Measurements from ENCODE around the gene TMEM38B.

The TMEM38B gene

DNA sequence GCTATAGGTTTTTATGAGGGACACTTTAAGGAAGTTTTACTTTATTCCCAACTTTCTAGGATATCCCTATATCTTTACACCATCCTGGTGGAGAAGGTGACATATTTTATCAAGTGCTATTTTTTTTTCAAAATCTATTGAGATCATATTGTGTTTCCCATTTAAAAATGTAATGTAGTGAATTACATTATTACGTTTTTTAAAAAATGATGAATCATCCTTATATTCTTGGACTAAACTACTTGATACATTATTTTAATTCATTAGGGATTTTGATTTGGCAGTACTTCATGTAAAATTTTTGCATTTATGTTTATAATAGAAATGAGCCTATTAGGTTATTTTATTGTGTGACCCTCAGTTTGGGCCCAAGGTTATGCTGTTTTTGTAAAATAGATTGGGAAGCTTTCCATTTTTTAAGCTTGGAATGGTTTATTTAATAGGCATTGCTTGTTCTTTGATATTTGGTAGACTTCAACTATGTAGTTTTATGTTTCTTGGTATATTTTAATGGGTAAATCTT is 4.1 kb downstream of the TMEM38B start:
- TF ChIP-seq ZNF565 (CRISPR knock-in tag; conservative IDR thresholded peaks at IDR 0.05; ENCODE audit: low read depth) (no peak), ZNF70 (CRISPR knock-in tag; IDR thresholded peaks at IDR 0.05) (no peak), SNAI2 (CRISPR knock-in tag; IDR thresholded peaks at IDR 0.05) (no peak)
- ATAC-seq: no peak

DNA sequence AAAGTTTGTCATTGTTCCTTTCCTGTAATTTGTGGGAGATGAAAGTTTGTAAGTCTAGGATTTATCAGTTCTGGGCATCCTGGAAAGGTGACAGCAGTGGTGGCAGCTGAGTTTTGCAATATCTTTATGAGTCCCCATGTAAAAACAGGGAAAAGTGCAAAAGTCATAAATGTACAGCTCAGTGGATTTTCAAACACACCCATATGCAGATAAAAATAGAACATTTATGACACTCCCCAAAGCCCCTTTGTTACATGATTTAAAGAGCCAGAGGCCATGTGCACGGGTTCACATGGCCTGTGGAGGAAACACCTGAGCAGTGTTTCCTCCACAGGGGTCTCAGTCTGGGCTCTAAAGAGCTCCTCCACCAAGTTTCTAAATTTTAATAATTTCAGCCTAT is 6.3 kb downstream of the TMEM38B start:
- no peak for ATAC-seq
- no peak for TF ChIP-seq CSRNP3 (CRISPR knock-in tag; IDR thresholded peaks at IDR 0.05)
- TF ChIP-seq ZNF70 (CRISPR knock-in tag; IDR thresholded peaks at IDR 0.05): no peak
- TF ChIP-seq OSR1 (CRISPR knock-in tag; IDR thresholded peaks at IDR 0.05): no peak
- no peak for TF ChIP-seq ARNTL (CRISPR knock-in tag; IDR thresholded peaks at IDR 0.05; ENCODE audit: borderline replicate concordance, low read depth)
- TF ChIP-seq, protein P1, sequence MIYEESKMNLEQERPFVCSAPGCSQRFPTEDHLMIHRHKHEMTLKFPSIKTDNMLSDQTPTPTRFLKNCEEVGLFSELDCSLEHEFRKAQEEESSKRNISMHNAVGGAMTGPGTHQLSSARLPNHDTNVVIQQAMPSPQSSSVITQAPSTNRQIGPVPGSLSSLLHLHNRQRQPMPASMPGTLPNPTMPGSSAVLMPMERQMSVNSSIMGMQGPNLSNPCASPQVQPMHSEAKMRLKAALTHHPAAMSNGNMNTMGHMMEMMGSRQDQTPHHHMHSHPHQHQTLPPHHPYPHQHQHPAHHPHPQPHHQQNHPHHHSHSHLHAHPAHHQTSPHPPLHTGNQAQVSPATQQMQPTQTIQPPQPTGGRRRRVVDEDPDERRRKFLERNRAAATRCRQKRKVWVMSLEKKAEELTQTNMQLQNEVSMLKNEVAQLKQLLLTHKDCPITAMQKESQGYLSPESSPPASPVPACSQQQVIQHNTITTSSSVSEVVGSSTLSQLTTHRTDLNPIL (CRISPR knock-in tag; IDR thresholded peaks at IDR 0.05; ENCODE audit: low read depth): no peak
- no peak for TF ChIP-seq ZNF8 (CRISPR knock-in tag; IDR thresholded peaks at IDR 0.05)
- TF ChIP-seq CSDC2 (CRISPR knock-in tag; IDR thresholded peaks at IDR 0.05): no peak
- TF ChIP-seq, protein P2, sequence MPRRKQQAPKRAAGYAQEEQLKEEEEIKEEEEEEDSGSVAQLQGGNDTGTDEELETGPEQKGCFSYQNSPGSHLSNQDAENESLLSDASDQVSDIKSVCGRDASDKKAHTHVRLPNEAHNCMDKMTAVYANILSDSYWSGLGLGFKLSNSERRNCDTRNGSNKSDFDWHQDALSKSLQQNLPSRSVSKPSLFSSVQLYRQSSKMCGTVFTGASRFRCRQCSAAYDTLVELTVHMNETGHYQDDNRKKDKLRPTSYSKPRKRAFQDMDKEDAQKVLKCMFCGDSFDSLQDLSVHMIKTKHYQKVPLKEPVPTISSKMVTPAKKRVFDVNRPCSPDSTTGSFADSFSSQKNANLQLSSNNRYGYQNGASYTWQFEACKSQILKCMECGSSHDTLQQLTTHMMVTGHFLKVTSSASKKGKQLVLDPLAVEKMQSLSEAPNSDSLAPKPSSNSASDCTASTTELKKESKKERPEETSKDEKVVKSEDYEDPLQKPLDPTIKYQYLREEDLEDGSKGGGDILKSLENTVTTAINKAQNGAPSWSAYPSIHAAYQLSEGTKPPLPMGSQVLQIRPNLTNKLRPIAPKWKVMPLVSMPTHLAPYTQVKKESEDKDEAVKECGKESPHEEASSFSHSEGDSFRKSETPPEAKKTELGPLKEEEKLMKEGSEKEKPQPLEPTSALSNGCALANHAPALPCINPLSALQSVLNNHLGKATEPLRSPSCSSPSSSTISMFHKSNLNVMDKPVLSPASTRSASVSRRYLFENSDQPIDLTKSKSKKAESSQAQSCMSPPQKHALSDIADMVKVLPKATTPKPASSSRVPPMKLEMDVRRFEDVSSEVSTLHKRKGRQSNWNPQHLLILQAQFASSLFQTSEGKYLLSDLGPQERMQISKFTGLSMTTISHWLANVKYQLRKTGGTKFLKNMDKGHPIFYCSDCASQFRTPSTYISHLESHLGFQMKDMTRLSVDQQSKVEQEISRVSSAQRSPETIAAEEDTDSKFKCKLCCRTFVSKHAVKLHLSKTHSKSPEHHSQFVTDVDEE (CRISPR knock-in tag; IDR thresholded peaks at IDR 0.05): no peak
- TF ChIP-seq GLIS3 (CRISPR knock-in tag; IDR thresholded peaks at IDR 0.05): no peak
- TF ChIP-seq ESRRG (CRISPR knock-in tag; IDR thresholded peaks at IDR 0.05): no peak
- no peak for TF ChIP-seq ISL1 (CRISPR knock-in tag; IDR thresholded peaks at IDR 0.05)
- no peak for TF ChIP-seq SNAI2 (CRISPR knock-in tag; IDR thresholded peaks at IDR 0.05)
- TF ChIP-seq ZFP3 (CRISPR knock-in tag; IDR thresholded peaks at IDR 0.05): no peak
- TF ChIP-seq POU6F1 (CRISPR knock-in tag; IDR thresholded peaks at IDR 0.05; ENCODE audit: borderline replicate concordance, low read depth): no peak
- TF ChIP-seq ZNF565 (CRISPR knock-in tag; conservative IDR thresholded peaks at IDR 0.05; ENCODE audit: low read depth): no peak
- TF ChIP-seq TCF4 (CRISPR knock-in tag; IDR thresholded peaks at IDR 0.05; ENCODE audit: borderline replicate concordance): no peak
- TF ChIP-seq BACH2 (CRISPR knock-in tag; IDR thresholded peaks at IDR 0.05; ENCODE audit: borderline replicate concordance): no peak
- TF ChIP-seq TOX (CRISPR knock-in tag; IDR thresholded peaks at IDR 0.05; ENCODE audit: borderline replicate concordance): no peak

DNA sequence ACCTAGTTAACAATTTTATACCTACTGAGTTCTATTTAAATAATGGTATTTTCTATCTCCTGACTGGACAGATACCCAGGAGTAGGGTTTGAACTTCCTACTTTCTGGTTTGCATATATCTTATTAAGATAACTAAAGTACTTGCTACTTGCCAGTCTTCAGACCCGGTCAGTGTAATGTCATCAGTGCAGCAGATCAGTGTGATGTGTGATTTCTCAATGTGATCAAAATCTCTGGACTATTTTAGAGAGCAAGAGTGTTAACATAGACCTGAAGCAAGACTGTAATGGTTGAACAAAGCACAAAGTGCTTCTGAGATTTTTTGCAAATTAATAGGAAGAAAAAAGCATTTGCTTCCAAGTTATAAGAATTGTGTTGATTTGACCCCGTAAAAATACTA is 6.8 kb downstream of the TMEM38B start:
- no peak for TF ChIP-seq CSRNP3 (CRISPR knock-in tag; IDR thresholded peaks at IDR 0.05)
- no peak for TF ChIP-seq RARB (CRISPR knock-in tag; IDR thresholded peaks at IDR 0.05)
- TF ChIP-seq, protein P1 (CRISPR knock-in tag; IDR thresholded peaks at IDR 0.05; ENCODE audit: low read depth): no peak
- TF ChIP-seq ZNF565 (CRISPR knock-in tag; conservative IDR thresholded peaks at IDR 0.05; ENCODE audit: low read depth): no peak
- TF ChIP-seq ZFP30 (CRISPR knock-in tag; IDR thresholded peaks at IDR 0.05): no peak
- no peak for TF ChIP-seq POU6F1 (CRISPR knock-in tag; IDR thresholded peaks at IDR 0.05; ENCODE audit: borderline replicate concordance, low read depth)
- TF ChIP-seq, protein P2 (CRISPR knock-in tag; IDR thresholded peaks at IDR 0.05): no peak
- TF ChIP-seq ARNTL (CRISPR knock-in tag; IDR thresholded peaks at IDR 0.05; ENCODE audit: borderline replicate concordance, low read depth): no peak
- TF ChIP-seq GLIS3 (CRISPR knock-in tag; IDR thresholded peaks at IDR 0.05): no peak
- no peak for TF ChIP-seq ZNF70 (CRISPR knock-in tag; IDR thresholded peaks at IDR 0.05)
- TF ChIP-seq ISL1 (CRISPR knock-in tag; IDR thresholded peaks at IDR 0.05): no peak
- no peak for TF ChIP-seq TOX (CRISPR knock-in tag; IDR thresholded peaks at IDR 0.05; ENCODE audit: borderline replicate concordance)
- no peak for TF ChIP-seq PPARA (CRISPR knock-in tag; IDR thresholded peaks at IDR 0.05; ENCODE audit: borderline replicate concordance)
- no peak for TF ChIP-seq OSR1 (CRISPR knock-in tag; IDR thresholded peaks at IDR 0.05)
- no peak for TF ChIP-seq TCF4 (CRISPR knock-in tag; IDR thresholded peaks at IDR 0.05; ENCODE audit: borderline replicate concordance)
- TF ChIP-seq ESRRG (CRISPR knock-in tag; IDR thresholded peaks at IDR 0.05): no peak
- no peak for ATAC-seq
